ENCODE measurements around the gene ULBP3. TPM values are rescaled to one million over a fixed set of nuclear protein-coding genes. Genes with fewer than 3 reads are reported as not detected.

Gene ULBP3
- total RNA-seq, 1 donor from 2014 or later: 14.8 TPM

DNA sequence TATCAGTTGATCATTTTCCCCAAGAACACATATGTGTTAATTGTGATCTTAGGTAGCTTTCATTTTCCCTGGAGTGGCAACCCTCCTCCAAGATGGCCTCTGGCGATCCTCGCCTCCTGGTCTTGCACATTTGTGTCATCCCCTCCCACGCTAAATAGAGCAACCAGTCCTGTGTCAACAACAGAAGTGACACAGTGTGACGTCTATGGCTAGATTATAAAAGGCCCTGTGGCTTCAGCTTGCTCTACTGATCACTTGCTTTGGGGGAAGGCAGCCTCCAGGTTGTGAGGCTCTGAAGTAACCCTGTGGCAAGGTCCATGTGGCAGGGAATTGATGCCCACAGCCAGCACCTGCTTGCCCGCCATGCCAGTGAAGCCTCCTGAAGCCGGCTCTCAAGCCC is 43.3 kb upstream of the ULBP3 start:
- Histone ChIP-seq H3K4me3 (ENCODE audit: low read depth, low read length) (no peak overlapping the region), H3K27me3 (ENCODE audit: control insufficient read depth, insufficient read depth, low read length) (no peaks in the 10 kb centered on the region)

GRCh38 chr6:150102750-150103270 is 33.9 kb upstream of the ULBP3 start:
- TF ChIP-seq, protein P1, sequence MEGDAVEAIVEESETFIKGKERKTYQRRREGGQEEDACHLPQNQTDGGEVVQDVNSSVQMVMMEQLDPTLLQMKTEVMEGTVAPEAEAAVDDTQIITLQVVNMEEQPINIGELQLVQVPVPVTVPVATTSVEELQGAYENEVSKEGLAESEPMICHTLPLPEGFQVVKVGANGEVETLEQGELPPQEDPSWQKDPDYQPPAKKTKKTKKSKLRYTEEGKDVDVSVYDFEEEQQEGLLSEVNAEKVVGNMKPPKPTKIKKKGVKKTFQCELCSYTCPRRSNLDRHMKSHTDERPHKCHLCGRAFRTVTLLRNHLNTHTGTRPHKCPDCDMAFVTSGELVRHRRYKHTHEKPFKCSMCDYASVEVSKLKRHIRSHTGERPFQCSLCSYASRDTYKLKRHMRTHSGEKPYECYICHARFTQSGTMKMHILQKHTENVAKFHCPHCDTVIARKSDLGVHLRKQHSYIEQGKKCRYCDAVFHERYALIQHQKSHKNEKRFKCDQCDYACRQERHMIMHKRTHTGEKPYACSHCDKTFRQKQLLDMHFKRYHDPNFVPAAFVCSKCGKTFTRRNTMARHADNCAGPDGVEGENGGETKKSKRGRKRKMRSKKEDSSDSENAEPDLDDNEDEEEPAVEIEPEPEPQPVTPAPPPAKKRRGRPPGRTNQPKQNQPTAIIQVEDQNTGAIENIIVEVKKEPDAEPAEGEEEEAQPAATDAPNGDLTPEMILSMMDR (IDR thresholded peaks at IDR 0.05; ENCODE audit: insufficient read depth, low read length, poor library complexity, severe bottlenecking): no peak
- no peak for DNase-seq (ENCODE audit: low read depth)
- H3K27me3 ChIP-seq (ENCODE audit: control insufficient read depth, insufficient read depth, low read length): no peaks in the 10 kb centered on the region
- no peaks in the 10 kb centered on the region for H3K36me3 ChIP-seq (ENCODE audit: control insufficient read depth, insufficient read depth, low read length)
- H3K4me3 ChIP-seq (ENCODE audit: low read depth, low read length): no peak overlapping the region

More for the DNA sequence above, 43.3 kb upstream of the ULBP3 start:
- TF ChIP-seq, protein P1 (IDR thresholded peaks at IDR 0.05; ENCODE audit: insufficient read depth, low read length, poor library complexity, severe bottlenecking): no peak
- DNase-seq (ENCODE audit: low read depth): no peak
- no peaks in the 10 kb centered on the region for H3K36me3 ChIP-seq (ENCODE audit: control insufficient read depth, insufficient read depth, low read length)

GRCh38 chr6:150100745-150101144 is 31.8 kb upstream of the ULBP3 start:
- TF ChIP-seq, protein P1 (IDR thresholded peaks at IDR 0.05; ENCODE audit: insufficient read depth, low read length, poor library complexity, severe bottlenecking): no peak
- no peaks in the 10 kb centered on the region for H3K36me3 ChIP-seq (ENCODE audit: control insufficient read depth, insufficient read depth, low read length)
- H3K4me3 ChIP-seq (ENCODE audit: low read depth, low read length): no peak overlapping the region
- H3K27me3 ChIP-seq (ENCODE audit: control insufficient read depth, insufficient read depth, low read length): no peaks in the 10 kb centered on the region
- DNase-seq (ENCODE audit: low read depth): no peak

- no peak for DNase-seq (ENCODE audit: low read depth)
- H3K4me3 ChIP-seq (ENCODE audit: low read depth, low read length): no peak overlapping the region
- H3K36me3 ChIP-seq (ENCODE audit: control insufficient read depth, insufficient read depth, low read length): no peaks in the 10 kb centered on the region
- TF ChIP-seq, protein P1 (IDR thresholded peaks at IDR 0.05; ENCODE audit: insufficient read depth, low read length, poor library complexity, severe bottlenecking): no peak
- no peaks in the 10 kb centered on the region for H3K27me3 ChIP-seq (ENCODE audit: control insufficient read depth, insufficient read depth, low read length)
These were observed 31.0 kb upstream of the ULBP3 start for GRCh38 chr6:150099953-150100352.

- TF ChIP-seq, protein P1 (IDR thresholded peaks at IDR 0.05; ENCODE audit: insufficient read depth, low read length, poor library complexity, severe bottlenecking): no peak
- no peak for DNase-seq (ENCODE audit: low read depth)
- Histone ChIP-seq H3K4me3 (ENCODE audit: low read depth, low read length) (no peak overlapping the region), H3K27me3 (ENCODE audit: control insufficient read depth, insufficient read depth, low read length) (peaks cover 2% of the 10 kb centered on the region), H3K36me3 (ENCODE audit: control insufficient read depth, insufficient read depth, low read length) (no peaks in the 10 kb centered on the region)
These were observed 30.6 kb upstream of the ULBP3 start for GRCh38 chr6:150099546-150099945.

- peaks cover 2% of the 10 kb centered on the region for H3K27me3 ChIP-seq (ENCODE audit: control insufficient read depth, insufficient read depth, low read length)
- DNase-seq (ENCODE audit: low read depth): no peak
- no peaks in the 10 kb centered on the region for H3K36me3 ChIP-seq (ENCODE audit: control insufficient read depth, insufficient read depth, low read length)
- TF ChIP-seq, protein P1 (IDR thresholded peaks at IDR 0.05; ENCODE audit: insufficient read depth, low read length, poor library complexity, severe bottlenecking): no peak
- H3K4me3 ChIP-seq (ENCODE audit: low read depth, low read length): no peak overlapping the region
These were observed 29.2 kb upstream of the ULBP3 start for GRCh38 chr6:150098155-150098554.
